Fibroblast of the aortic adventitia (primary cell): Measurements from ENCODE around the gene KCNH1. TPM values are rescaled to one million over a fixed set of nuclear protein-coding genes. Genes with fewer than 3 reads are reported as not detected.
"Not testable (repeated sequence)": the region's sequence is repeated elsewhere in the genome, so short reads cannot be mapped to it uniquely, and the experiment has no call there.

ENCODE experiments used
- DNase-seq: peaks from one replicate; pipeline ENCODE4 v3.0.0-alpha.2; 2010; ENCODE audit warnings: low read depth
- H3K4me3 ChIP-seq: 2 replicates; pipeline ENCODE4 v1.5.1; 2011; ENCODE audit warnings: low read depth, mild to moderate bottlenecking, control low read depth, low read length, moderate library complexity
- total RNA-seq: library from RNA; depleted of rRNA; stranded (reverse); fragments of >200 nt; gene quantifications from 2 replicates; pipeline ENCODE4 v1.2.3, GENCODE V29; 2012; ENCODE audit warnings: low replicate concordance
- TF ChIP-seq, protein P1 (sequence below): IDR thresholded peaks from 2 replicates; pipeline ENCODE4 v1.5.1; 2011; ENCODE audit warnings: mild to moderate bottlenecking, low read length, control low read depth, inconsistent platforms; ENCODE audit not compliant: insufficient read depth

KCNH1 gene
- total RNA-seq, 1 donor, result not detected

DNA sequence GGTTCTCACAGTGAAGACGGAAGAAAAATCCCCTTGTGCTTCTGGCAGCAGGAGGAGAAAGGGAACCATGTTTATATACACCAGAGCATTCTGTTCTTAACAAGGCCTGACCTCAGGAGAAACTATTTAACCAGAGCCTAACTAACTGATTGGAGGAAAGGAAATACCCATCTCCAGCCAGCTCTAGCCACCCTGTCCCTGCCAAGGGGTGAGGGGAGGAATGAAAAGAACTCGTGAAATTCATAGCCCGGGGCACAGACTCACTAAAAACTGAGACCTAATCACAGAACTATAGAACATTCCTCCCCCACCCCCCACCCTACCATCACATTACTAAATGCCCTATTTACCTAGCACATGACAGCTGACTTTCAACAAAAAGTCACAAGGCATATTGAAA is 65.0 kb downstream of the KCNH1 start:
- DNase-seq, result no peak
- no peak overlapping the region for H3K4me3 ChIP-seq
- TF ChIP-seq, protein P1, sequence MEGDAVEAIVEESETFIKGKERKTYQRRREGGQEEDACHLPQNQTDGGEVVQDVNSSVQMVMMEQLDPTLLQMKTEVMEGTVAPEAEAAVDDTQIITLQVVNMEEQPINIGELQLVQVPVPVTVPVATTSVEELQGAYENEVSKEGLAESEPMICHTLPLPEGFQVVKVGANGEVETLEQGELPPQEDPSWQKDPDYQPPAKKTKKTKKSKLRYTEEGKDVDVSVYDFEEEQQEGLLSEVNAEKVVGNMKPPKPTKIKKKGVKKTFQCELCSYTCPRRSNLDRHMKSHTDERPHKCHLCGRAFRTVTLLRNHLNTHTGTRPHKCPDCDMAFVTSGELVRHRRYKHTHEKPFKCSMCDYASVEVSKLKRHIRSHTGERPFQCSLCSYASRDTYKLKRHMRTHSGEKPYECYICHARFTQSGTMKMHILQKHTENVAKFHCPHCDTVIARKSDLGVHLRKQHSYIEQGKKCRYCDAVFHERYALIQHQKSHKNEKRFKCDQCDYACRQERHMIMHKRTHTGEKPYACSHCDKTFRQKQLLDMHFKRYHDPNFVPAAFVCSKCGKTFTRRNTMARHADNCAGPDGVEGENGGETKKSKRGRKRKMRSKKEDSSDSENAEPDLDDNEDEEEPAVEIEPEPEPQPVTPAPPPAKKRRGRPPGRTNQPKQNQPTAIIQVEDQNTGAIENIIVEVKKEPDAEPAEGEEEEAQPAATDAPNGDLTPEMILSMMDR, result no peak

DNA sequence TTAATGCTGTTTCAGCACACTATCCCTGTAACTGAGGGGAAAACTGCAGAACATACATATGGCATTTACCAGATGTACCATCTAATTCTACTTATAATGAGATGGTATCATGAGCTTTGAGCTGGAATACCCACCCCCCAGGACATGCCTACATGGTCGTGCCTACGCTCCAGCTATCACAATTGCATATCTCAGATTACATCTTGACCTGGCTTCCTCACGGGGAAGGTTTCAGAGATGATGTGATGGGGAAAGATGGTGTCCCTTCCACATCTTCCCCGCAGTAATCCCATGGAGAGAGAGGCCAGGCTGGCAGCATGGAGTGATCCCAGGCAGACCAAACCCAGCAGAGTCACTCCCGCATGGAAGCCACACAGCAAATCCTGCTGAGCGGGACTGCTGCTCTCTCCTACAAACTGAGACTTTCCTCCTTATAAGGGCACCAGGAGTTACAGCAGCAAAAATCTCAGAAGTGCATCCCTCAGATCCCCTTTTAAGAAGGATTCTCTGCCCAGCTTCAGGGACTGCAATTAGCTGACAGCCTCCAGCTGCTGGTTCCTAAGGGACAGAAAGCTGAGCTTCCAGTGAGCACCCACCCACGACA is 67.1 kb downstream of the KCNH1 start:
- no peak overlapping the region for H3K4me3 ChIP-seq
- TF ChIP-seq, protein P1, result no peak
- no peak for DNase-seq

DNA sequence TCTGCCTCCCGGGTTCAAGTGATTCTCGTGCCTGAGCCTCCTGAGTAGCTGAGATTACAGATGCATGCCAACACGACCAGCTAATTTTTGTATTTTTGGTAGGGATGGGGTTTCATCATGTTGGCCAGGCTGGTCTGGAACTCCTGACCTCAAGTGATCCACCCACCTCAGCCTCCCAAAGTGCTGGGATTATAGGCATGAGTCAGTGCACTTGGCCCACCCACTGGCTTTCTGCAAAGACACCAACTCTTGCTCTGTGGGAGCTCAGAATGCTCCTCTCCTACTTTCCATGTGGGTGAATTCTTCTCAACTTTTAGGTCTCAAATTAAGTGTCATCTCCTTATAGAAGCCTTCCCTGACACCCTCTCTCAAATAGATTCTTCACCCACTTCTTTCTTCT is 92.1 kb downstream of the KCNH1 start:
- not testable (repeated sequence) for H3K4me3 ChIP-seq, DNase-seq

DNA sequence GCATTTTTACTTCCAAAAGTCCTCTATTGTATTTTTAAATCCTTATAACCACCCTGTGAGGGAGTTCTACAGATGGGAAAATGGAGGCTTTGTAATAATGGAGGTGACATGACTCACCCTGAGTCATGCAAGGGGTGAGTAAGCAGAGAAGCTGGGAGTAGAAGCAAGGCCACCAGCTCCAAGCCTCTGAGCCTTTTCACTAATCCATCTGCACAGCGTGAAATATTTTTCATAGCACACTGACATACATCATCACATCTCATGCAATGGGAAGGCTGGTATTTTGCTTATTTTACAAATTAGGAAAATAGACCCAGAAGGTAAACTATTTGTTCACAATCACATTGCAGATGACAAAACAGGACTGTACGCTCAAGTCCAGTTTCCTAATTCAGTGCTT is 96.9 kb downstream of the KCNH1 start:
- no peak for DNase-seq
- H3K4me3 ChIP-seq, result no peak overlapping the region
- TF ChIP-seq, protein P1, result no peak

DNA sequence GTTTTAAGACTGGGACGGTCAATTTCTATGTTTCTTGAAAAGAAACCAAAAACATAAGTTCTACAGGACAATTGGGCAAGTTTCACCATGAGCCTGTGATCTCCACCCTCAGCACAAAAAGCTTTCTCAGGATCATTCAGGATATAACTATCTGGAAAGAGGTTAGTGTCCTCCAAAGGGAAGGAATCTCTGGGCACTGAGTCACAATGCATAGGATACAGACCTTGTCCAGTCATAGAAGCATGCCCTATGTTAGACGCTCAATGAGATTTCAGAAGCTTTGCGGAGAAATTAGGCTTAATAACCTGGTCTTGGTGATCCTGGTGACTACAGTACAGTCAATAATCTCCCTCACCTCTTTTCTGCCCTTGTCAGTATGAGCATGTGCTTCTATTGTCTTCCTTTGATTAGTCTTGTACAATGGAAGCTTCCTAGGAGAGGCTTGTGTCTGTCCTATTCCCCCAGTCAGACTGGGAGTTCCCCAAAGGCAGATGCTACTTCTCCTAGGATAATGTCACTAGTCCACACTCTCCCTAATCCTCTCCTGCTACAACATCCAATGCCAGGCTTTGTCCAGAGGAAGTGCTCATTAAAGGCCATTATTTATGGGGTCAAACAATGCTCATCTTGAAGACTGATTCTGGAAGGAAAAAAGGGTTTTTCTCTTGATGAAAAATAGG is 97.4 kb downstream of the KCNH1 start:
- DNase-seq, result no peak
- TF ChIP-seq, protein P1, result no peak
- H3K4me3 ChIP-seq, result no peak overlapping the region

DNA sequence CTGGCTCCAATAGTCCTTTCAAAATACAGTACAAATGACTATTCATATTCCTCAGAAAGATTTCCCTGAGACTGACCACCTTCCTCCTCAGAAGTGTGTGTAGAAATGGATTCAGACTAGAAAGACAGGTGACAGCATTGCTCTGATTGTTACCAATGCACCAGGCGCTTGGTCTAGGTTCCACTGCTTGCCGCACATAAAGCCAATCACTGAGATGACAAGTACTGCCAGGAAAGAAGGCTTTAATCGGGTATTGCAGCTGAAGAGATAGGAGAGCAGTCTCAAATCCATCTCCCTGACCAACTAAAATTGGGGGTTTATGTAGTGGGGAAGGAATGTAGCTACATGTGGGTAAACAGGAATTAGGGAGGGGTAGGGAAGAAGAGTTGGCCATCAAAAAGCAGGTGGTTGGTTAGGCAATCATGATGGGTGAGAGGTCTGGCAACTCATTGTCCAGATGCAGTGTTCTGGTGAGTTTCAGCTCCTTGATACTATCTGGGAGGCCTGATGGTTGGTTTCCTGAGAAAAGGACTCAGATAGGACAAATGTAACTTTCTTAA is 98.0 kb downstream of the KCNH1 start:
- TF ChIP-seq, protein P1, result no peak
- H3K4me3 ChIP-seq, result no peak overlapping the region
- DNase-seq, result no peak

DNA sequence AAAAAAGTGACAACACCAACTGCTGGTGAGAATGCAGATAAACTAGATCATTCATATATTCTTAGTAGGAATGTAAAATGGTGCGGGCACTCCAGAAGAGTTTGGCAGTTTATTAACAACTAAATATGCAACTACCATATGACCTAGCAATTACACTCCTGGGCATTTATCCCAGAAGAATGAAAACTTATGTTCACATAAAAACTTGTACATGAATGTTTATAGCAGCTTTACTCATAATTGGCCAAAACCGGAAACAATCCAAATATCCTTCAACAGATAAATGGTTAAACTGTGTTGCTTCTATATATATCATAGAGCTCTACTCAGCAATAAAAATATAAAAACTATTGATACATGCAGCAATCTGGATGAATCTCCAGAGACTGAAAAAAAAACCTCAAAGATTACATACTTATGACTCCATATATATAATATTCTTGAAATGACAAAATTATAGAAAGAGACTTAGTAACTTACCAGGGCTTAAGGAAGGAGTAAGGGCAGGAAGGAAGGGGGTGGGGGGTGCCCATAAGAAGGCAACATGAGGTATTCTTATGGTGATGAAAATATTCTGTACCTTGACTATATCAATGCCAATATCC is 99.9 kb downstream of the KCNH1 start:
- DNase-seq, result no peak
- H3K4me3 ChIP-seq, result no peak overlapping the region
- TF ChIP-seq, protein P1, result no peak
